OCI-LY1 (cell line): ENCODE measurements around the gene N4BP2L1.

Experiments used
- H2AFZ ChIP-seq: fragments of 200-600 bp; sonication (generic), shearing (Covaris generic); 2 replicates; pipeline ENCODE4 v1.6.0; 2014; ENCODE audit warnings: antibody characterized with exemption, mild to moderate bottlenecking, low read length
- H3F3A ChIP-seq: fragments of 200-600 bp; sonication (generic), shearing (Covaris generic); 2 replicates; pipeline ENCODE4 v1.6.0; 2014; ENCODE audit warnings: mild to moderate bottlenecking, antibody characterized with exemption, low read length, moderate library complexity; ENCODE audit not compliant: insufficient read depth
- H3K27ac ChIP-seq: fragments of 200-600 bp; sonication (generic); 2 replicates; pipeline ENCODE4 v1.5.1; 2014; ENCODE audit warnings: low read length, mixed run types, mild to moderate bottlenecking, low read depth; ENCODE audit not compliant: poor library complexity, severe bottlenecking
- H3K27me3 ChIP-seq: fragments of 200-600 bp; sonication (generic); 2 replicates; pipeline ENCODE4 v1.6.0; 2014; ENCODE audit warnings: antibody characterized with exemption, mild to moderate bottlenecking, low read length, moderate library complexity; ENCODE audit not compliant: insufficient read depth
- H3K36me3 ChIP-seq: fragments of 200-600 bp; sonication (generic); 2 replicates; pipeline ENCODE4 v1.6.1; 2014; ENCODE audit warnings: mild to moderate bottlenecking, antibody characterized with exemption, low read length, moderate library complexity, mixed read lengths; ENCODE audit not compliant: insufficient read depth
- H3K4me1 ChIP-seq: fragments of 200-600 bp; sonication (generic); 2 replicates; pipeline ENCODE4 v1.5.1; 2014; ENCODE audit warnings: mild to moderate bottlenecking, low read length, moderate library complexity; ENCODE audit not compliant: insufficient read depth, severe bottlenecking
- H3K4me2 ChIP-seq: fragments of 200-600 bp; sonication (generic), shearing (Covaris generic); 2 replicates; pipeline ENCODE4 v1.6.1; 2014; ENCODE audit warnings: low read length
- H3K4me3 ChIP-seq: fragments of 200-600 bp; sonication (generic); 2 replicates; pipeline ENCODE4 v1.5.1; 2014; ENCODE audit warnings: low read length, low read depth, mild to moderate bottlenecking, mixed read lengths; ENCODE audit not compliant: poor library complexity, severe bottlenecking
- H3K79me2 ChIP-seq: fragments of 200-600 bp; shearing (Covaris generic); 2 replicates; pipeline ENCODE4 v1.6.1; 2016; ENCODE audit warnings: mixed run types, low read length, mixed read lengths; ENCODE audit not compliant: insufficient read depth
- H3K9ac ChIP-seq: fragments of 200-600 bp; sonication (generic), shearing (Covaris generic); 2 replicates; pipeline ENCODE4 v1.6.1; 2014; ENCODE audit warnings: mild to moderate bottlenecking, low read length, mixed read lengths
- H3K9me2 ChIP-seq: fragments of 200-600 bp; sonication (generic), shearing (Covaris generic); 2 replicates; pipeline ENCODE4 v1.6.1; 2014; ENCODE audit warnings: low read depth, mild to moderate bottlenecking, low read length, mixed read lengths
- H3K9me3 ChIP-seq: fragments of 200-600 bp; shearing (Covaris generic); 2 replicates; pipeline ENCODE4 v1.6.1; 2014; ENCODE audit warnings: low read length, mixed read lengths
- H4K20me1 ChIP-seq: fragments of 200-600 bp; sonication (generic), shearing (Covaris generic); 2 replicates; pipeline ENCODE4 v1.6.0; 2016; ENCODE audit warnings: mild to moderate bottlenecking, low read length; ENCODE audit not compliant: insufficient read depth
- EZH2 ChIP-seq: fragments of 200-600 bp; sonication (generic), shearing (Covaris generic); IDR thresholded peaks from 2 replicates; pipeline ENCODE4 v1.8.0; 2017; ENCODE audit warnings: borderline replicate concordance, mixed run types, mild to moderate bottlenecking, antibody characterized with exemption, low read length, moderate library complexity, mixed read lengths
- TF ChIP-seq, protein P1 (sequence below): fragments of 200-600 bp; sonication (generic), shearing (Covaris generic); IDR thresholded peaks from 2 replicates; pipeline ENCODE4 v1.5.1; 2017; ENCODE audit warnings: mild to moderate bottlenecking, antibody characterized with exemption, low read length, moderate library complexity, mixed read lengths

Gene N4BP2L1

DNA sequence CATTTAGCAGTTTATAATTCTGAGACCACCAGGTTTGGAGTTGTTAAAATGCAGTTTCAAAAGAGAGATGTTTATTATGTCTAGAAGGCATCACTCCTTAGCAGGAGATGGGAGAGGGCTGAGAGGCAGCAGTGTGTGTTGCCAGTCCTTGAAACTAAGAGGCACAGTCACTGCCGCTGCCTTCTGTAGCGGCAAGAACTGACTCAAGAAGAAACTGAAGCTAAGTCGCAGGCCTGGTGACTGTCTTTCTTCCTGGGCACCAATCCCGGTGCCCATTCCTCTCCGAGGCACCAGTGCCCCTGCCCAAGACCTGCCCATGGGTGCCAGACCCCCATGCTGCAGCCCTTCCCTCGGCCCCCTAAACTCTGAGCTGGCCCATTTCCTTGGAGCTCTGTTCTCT lies 20.1 kb downstream of the N4BP2L1 start:
- Histone ChIP-seq H4K20me1 (no peaks in the 10 kb centered on the region), H3K9ac (no peak overlapping the region), H3K36me3 (peaks cover 9% of the 10 kb centered on the region; the same call in 1 of the 2 replicates), H2AFZ (peak overlapping the region; percentile 69; the same call in 1 of the 2 replicates), H3K4me1 (peaks cover 10% of the 10 kb centered on the region), H3K27me3 (no peaks in the 10 kb centered on the region), H3F3A (no peaks in the 10 kb centered on the region), H3K27ac (no peak overlapping the region), H3K4me2 (no peak overlapping the region), H3K79me2 (no peaks in the 10 kb centered on the region), H3K9me3 (no peaks in the 10 kb centered on the region), H3K9me2 (no peaks in the 10 kb centered on the region), H3K4me3 (no peak overlapping the region)
- TF ChIP-seq, protein P1, sequence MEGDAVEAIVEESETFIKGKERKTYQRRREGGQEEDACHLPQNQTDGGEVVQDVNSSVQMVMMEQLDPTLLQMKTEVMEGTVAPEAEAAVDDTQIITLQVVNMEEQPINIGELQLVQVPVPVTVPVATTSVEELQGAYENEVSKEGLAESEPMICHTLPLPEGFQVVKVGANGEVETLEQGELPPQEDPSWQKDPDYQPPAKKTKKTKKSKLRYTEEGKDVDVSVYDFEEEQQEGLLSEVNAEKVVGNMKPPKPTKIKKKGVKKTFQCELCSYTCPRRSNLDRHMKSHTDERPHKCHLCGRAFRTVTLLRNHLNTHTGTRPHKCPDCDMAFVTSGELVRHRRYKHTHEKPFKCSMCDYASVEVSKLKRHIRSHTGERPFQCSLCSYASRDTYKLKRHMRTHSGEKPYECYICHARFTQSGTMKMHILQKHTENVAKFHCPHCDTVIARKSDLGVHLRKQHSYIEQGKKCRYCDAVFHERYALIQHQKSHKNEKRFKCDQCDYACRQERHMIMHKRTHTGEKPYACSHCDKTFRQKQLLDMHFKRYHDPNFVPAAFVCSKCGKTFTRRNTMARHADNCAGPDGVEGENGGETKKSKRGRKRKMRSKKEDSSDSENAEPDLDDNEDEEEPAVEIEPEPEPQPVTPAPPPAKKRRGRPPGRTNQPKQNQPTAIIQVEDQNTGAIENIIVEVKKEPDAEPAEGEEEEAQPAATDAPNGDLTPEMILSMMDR: no peak
- TF ChIP-seq EZH2: no peak

DNA sequence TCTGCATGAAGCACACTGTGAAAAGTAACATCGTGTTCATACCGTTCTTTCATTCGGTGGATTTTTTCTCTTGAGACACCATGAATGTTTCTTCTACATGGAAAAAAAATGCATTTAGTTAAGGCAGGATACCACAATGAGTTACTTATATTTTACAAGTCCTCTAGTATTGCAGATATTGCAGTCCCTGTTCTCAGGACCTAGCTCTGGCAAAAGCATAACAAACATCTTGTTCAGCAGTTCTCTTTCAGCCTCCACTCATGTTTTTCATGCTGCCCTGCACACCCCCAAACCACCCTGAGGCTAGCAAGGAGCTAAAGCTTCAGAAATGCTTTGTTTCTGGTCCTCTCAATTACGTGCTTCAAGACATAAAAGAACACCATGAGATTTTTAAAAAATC lies 24.8 kb downstream of the N4BP2L1 start:
- no peak for TF ChIP-seq EZH2
- TF ChIP-seq, protein P1: no peak
- H3K27ac ChIP-seq: no peak overlapping the region
- H3K27me3 ChIP-seq: no peaks in the 10 kb centered on the region
- no peak overlapping the region for H3K4me3 ChIP-seq
- no peak overlapping the region for H3K9ac ChIP-seq
- H3K4me2 ChIP-seq: no peak overlapping the region
- no peaks in the 10 kb centered on the region for H3K79me2 ChIP-seq
- H3F3A ChIP-seq: no peaks in the 10 kb centered on the region
- H3K9me3 ChIP-seq: no peaks in the 10 kb centered on the region
- H3K9me2 ChIP-seq: no peaks in the 10 kb centered on the region
- peaks cover 2% of the 10 kb centered on the region for H3K4me1 ChIP-seq
- no peaks in the 10 kb centered on the region for H4K20me1 ChIP-seq
- H2AFZ ChIP-seq: no peak overlapping the region
- peaks cover 36% of the 10 kb centered on the region for H3K36me3 ChIP-seq

DNA sequence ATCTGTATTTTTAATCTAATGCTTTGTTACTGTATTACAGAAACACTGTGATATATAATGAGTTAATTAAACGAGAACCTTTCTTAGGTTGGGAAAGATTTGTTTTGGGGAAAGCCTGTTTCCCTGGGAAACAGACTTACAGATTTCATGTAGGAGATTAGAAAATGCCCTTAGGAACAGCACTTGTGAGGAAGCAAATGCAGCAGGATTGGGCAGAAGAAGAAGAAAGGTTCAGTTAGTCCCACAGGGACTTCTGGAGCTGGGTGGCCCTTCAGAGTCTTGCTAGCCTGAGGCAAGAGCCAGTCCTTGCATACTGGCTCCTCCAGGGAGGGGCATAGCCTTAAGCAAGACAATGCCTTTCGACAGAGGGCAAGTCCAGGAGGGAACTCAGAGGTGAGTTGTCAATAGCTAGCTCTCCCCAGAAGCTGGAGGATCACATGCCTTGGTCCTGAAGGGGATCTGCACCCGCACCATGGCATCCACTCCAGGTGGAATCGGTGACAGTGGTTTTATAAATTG lies 36.8 kb downstream of the N4BP2L1 start:
- Histone ChIP-seq H2AFZ (no peak overlapping the region), H3K4me3 (no peak overlapping the region), H3K9me2 (no peaks in the 10 kb centered on the region), H3K27ac (no peak overlapping the region), H4K20me1 (no peaks in the 10 kb centered on the region), H3K4me2 (no peak overlapping the region), H3K27me3 (no peaks in the 10 kb centered on the region), H3K36me3 (peaks cover 8% of the 10 kb centered on the region; the same call in 1 of the 2 replicates), H3K4me1 (no peaks in the 10 kb centered on the region), H3K79me2 (no peaks in the 10 kb centered on the region), H3F3A (no peaks in the 10 kb centered on the region), H3K9ac (no peak overlapping the region), H3K9me3 (no peaks in the 10 kb centered on the region)
- TF ChIP-seq EZH2: no peak
- TF ChIP-seq, protein P1: no peak
